A549 (cell line): ENCODE measurements around the gene BCL2. TPM values are rescaled to one million over a fixed set of nuclear protein-coding genes. Genes with fewer than 3 reads are reported as not detected.

Source experiments
- ATAC-seq, 2 experiments: fragments of 200-7000 bp in 1 of 2; fragments of >200 bp in 1 of 2; cut with Nextera tagmentation in 1 of 2; cut with Tn5 transposase in 1 of 2; 3 replicates each; pipeline versions ENCODE4 v1.8.0 to v1.9.1; 2018 to 2020; ENCODE audit warnings: mild to moderate bottlenecking in 1 of 2, moderate library complexity in 1 of 2
- CTCF ChIA-PET: fragments of 300-600 bp; sonication (Branson Sonifier 250); formaldehyde crosslinking; extraction: SDS; loops from one replicate; lab custom pipeline; 2021; ENCODE audit warnings: antibody characterized with exemption, inconsistent platforms; lab: Yijun Ruan, JAX
- POLR2A ChIA-PET: fragments of 350-600 bp; formaldehyde crosslinking; extraction: SDS; loops from one replicate; lab custom pipeline; 2021; ENCODE audit warnings: antibody characterized with exemption, inconsistent platforms; lab: Yijun Ruan, JAX
- DNase-seq, 2 experiments: peaks; one replicate each; pipeline versions ENCODE4 v3.0.0 to v3.0.0-alpha.2; 2011 to 2016; ENCODE audit warnings: low read depth in 1 of 2, low spot score in 1 of 2
- FAIRE-seq: peaks from 2 replicates; lab custom pipeline; 2011; peaks lifted over from hg19 to GRCh38; lab: Jason Lieb, UNC
- H3K27ac ChIP-seq, 2 experiments: fragments of >200 bp; sonication (Bioruptor Twin); formaldehyde crosslinking; 3 replicates each; pipeline ENCODE4 v1.5.1; 2016 to 2017
- H3K4me1 ChIP-seq: fragments of >200 bp; sonication (Bioruptor Twin); formaldehyde crosslinking; 3 replicates; pipeline ENCODE4 v1.6.1; 2016
- H3K4me2 ChIP-seq: fragments of >200 bp; sonication (Bioruptor Twin); formaldehyde crosslinking; 3 replicates; pipeline ENCODE4 v1.6.1; 2016
- H3K4me3 ChIP-seq: fragments of >200 bp; sonication (Bioruptor Twin); formaldehyde crosslinking; 3 replicates; pipeline ENCODE4 v1.5.1; 2016
- H3K9me3 ChIP-seq: fragments of >200 bp; sonication (Bioruptor Twin); formaldehyde crosslinking; 3 replicates; pipeline ENCODE4 v1.6.1; 2016
- ATOH8 ChIP-seq: fragments of 250-450 bp; sonication (Bioruptor Pico); IDR thresholded peaks from 2 replicates; pipeline ENCODE4 v1.5.0; 2020; ENCODE audit warnings: low read depth, mild to moderate bottlenecking, moderate library complexity
- CHD4 ChIP-seq: fragments of 200-600 bp; sonication (generic); IDR thresholded peaks from 2 replicates; pipeline ENCODE4 v1.6.1; 2016; ENCODE audit warnings: antibody characterized with exemption, mild to moderate bottlenecking, borderline replicate concordance
- CTCF ChIP-seq: fragments of >200 bp; sonication (Bioruptor Twin); formaldehyde crosslinking; IDR thresholded peaks from 3 replicates; pipeline ENCODE4 v1.5.1; 2016
- E2F6 ChIP-seq: IDR thresholded peaks from 2 replicates; pipeline ENCODE4 v1.6.1; 2012; ENCODE audit warnings: low read depth, borderline replicate concordance
- FOSL2 ChIP-seq, 2 experiments: fragments of 450-650 bp in 1 of 2; fragments of >200 bp in 1 of 2; sonication (Bioruptor Twin) in 1 of 2; formaldehyde crosslinking; IDR thresholded peaks; 2 replicates each; pipeline versions ENCODE4 v1.5.0 to v1.6.1; 2016 to 2020; ENCODE audit warnings: mild to moderate bottlenecking in 1 of 2, moderate library complexity in 1 of 2
- HDAC2 ChIP-seq: fragments of 200-600 bp; sonication (generic); IDR thresholded peaks from 2 replicates; pipeline ENCODE4 v1.6.1; 2016
- HEYL ChIP-seq: fragments of 250-450 bp; sonication (Bioruptor Pico); IDR thresholded peaks from 2 replicates; pipeline ENCODE4 v1.8.0; 2021; ENCODE audit warnings: mild to moderate bottlenecking, moderate library complexity
- HOXA7 ChIP-seq: fragments of 250-450 bp; sonication (Bioruptor Pico); IDR thresholded peaks from 2 replicates; pipeline ENCODE4 v1.5.0; 2020; ENCODE audit warnings: mild to moderate bottlenecking, moderate library complexity
- HOXB13 ChIP-seq: fragments of 250-450 bp; sonication (Bioruptor Pico); IDR thresholded peaks from 2 replicates; pipeline ENCODE4 v1.5.0; 2020; ENCODE audit warnings: low read depth, mild to moderate bottlenecking, moderate library complexity
- HOXB5 ChIP-seq: fragments of 250-450 bp; sonication (Bioruptor Pico); IDR thresholded peaks from 2 replicates; pipeline ENCODE4 v1.5.0; 2020; ENCODE audit warnings: mild to moderate bottlenecking, moderate library complexity
- KDM1A ChIP-seq: fragments of 200-600 bp; sonication (generic); IDR thresholded peaks from 2 replicates; pipeline ENCODE4 v1.6.1; 2016; ENCODE audit warnings: low read depth, mild to moderate bottlenecking
- KDM5A ChIP-seq: fragments of 200-600 bp; sonication (generic); IDR thresholded peaks from 2 replicates; pipeline ENCODE4 v1.6.1; 2016; ENCODE audit warnings: antibody characterized with exemption, mild to moderate bottlenecking
- MAFK ChIP-seq: fragments of 450-650 bp; IDR thresholded peaks from 2 replicates; pipeline ENCODE4 v1.6.1; 2014; ENCODE audit not compliant: partially characterized antibody
- NFE2L2 ChIP-seq: fragments of 150-350 bp; conservative IDR thresholded peaks from 2 replicates; pipeline ENCODE4 v1.6.1; 2014; ENCODE audit warnings: low read length
- NPAS2 ChIP-seq: fragments of 250-450 bp; sonication (Bioruptor Pico); IDR thresholded peaks from 2 replicates; pipeline ENCODE4 v1.8.0; 2022; ENCODE audit warnings: mild to moderate bottlenecking, moderate library complexity, borderline replicate concordance
- POLR2AphosphoS2 ChIP-seq: conservative IDR thresholded peaks from 2 replicates; pipeline ENCODE4 v1.6.1; 2012; ENCODE audit warnings: low read length, improper control_type of control experiment, inconsistent platforms
- RARB ChIP-seq: fragments of 250-450 bp; sonication (Bioruptor Pico); IDR thresholded peaks from 2 replicates; pipeline ENCODE4 v1.8.0; 2021; ENCODE audit warnings: mild to moderate bottlenecking, moderate library complexity
- REST ChIP-seq: fragments of 200-600 bp; sonication (generic); IDR thresholded peaks from 2 replicates; pipeline ENCODE4 v1.6.1; 2016; ENCODE audit warnings: antibody characterized with exemption, mild to moderate bottlenecking, moderate library complexity
- RFX5 ChIP-seq: fragments of 450-650 bp; IDR thresholded peaks from 2 replicates; pipeline ENCODE4 v1.7.1; 2014; ENCODE audit warnings: antibody characterized with exemption, mild to moderate bottlenecking, moderate library complexity
- ZC3H11A ChIP-seq: fragments of 450-650 bp; IDR thresholded peaks from 2 replicates; pipeline ENCODE4 v1.6.1; 2014; ENCODE audit warnings: antibody characterized with exemption, mild to moderate bottlenecking
- ZNF302 ChIP-seq: fragments of 250-450 bp; sonication (Bioruptor Pico); IDR thresholded peaks from 2 replicates; pipeline ENCODE4 v1.9.0; 2021; ENCODE audit warnings: inconsistent platforms, mild to moderate bottlenecking, moderate library complexity
- WGBS: methylation state at CpG from one replicate; pipeline ENCODE4 v1.1.6; 2017; ENCODE audit errors: missing lambda C conversion rate; 5-methylcytosine and 5-hydroxymethylcytosine counted together
- polyA plus RNA-seq, 4 experiments: library from polyadenylated mRNA; depleted of rRNA in 3 of 4; stranded (reverse); fragments of >200 nt; fragmentation: RNase III in 1 of 4; extraction: RNeasy Plus Mini Kit Qiagen cat#74134 plus additional on column Dnase treatment in 1 of 4; gene quantifications; 2 replicates in 3 of 4; 3 replicates in 1 of 4; pipeline ENCODE4 v1.2.3, GENCODE V29; 2011 to 2017

The BCL2 gene
- polyA plus RNA-seq, 2 of the 4 experiments (the other 2 are of a cell fraction) = 0.50 to 0.61 TPM

- 84% methylated on average over 4 of the region's 4 CpGs for WGBS
- no peak for TF ChIP-seq HOXB5 (CRISPR knock-in tag)
- no peak for TF ChIP-seq NPAS2
- no peak for TF ChIP-seq MAFK
- no peak for TF ChIP-seq HOXB13 (CRISPR knock-in tag)
- TF ChIP-seq ZNF302 = no peak
- no peak for TF ChIP-seq HEYL (CRISPR knock-in tag)
- no peak overlapping the region for H3K27ac ChIP-seq
- no peak for FAIRE-seq
- H3K4me1 ChIP-seq = no peaks in the 10 kb centered on the region
- H3K4me2 ChIP-seq = no peak overlapping the region
- H3K9me3 ChIP-seq = no peaks in the 10 kb centered on the region
- H3K4me3 ChIP-seq = no peak overlapping the region
- ChIA-PET POLR2A (no interaction called here), CTCF (no interaction called here)
- ATAC-seq = no peak
- DNase-seq = no peak
These were observed 72.1 kb downstream of the BCL2 start for GRCh38 chr18:63247506-63247905.

- ChIA-PET CTCF (no interaction called here), POLR2A (no interaction called here)
- WGBS = 60% methylated on average over 3 of the region's 3 CpGs
- no peaks in the 10 kb centered on the region for H3K4me1 ChIP-seq
- no peak for ATAC-seq
- DNase-seq = no peak
- no peak for TF ChIP-seq HOXB5 (CRISPR knock-in tag)
- no peak for TF ChIP-seq POLR2AphosphoS2
- TF ChIP-seq ZC3H11A = no peak
- no peak for TF ChIP-seq NFE2L2
- no peak for TF ChIP-seq NPAS2
- no peak for FAIRE-seq
- H3K27ac ChIP-seq = no peak overlapping the region
- no peaks in the 10 kb centered on the region for H3K9me3 ChIP-seq
- no peak overlapping the region for H3K4me3 ChIP-seq
- no peak overlapping the region for H3K4me2 ChIP-seq
These were observed 74.0 kb downstream of the BCL2 start for GRCh38 chr18:63245600-63245999.

GRCh38 chr18:63244607-63245006, 75.0 kb downstream of the BCL2 start:
- Histone ChIP-seq H3K4me1 (no peaks in the 10 kb centered on the region), H3K27ac (no peak overlapping the region), H3K4me3 (no peak overlapping the region), H3K9me3 (no peaks in the 10 kb centered on the region), H3K4me2 (no peak overlapping the region)
- CTCF ChIA-PET = no interaction called here
- no peak for FAIRE-seq
- no peak for ATAC-seq
- TF ChIP-seq E2F6 = no peak
- no peak for TF ChIP-seq RFX5
- no peak for TF ChIP-seq RARB (CRISPR knock-in tag)
- TF ChIP-seq CTCF = no peak
- TF ChIP-seq CHD4 = no peak
- no peak for TF ChIP-seq HDAC2
- no peak for TF ChIP-seq KDM5A
- TF ChIP-seq KDM1A = no peak
- TF ChIP-seq ATOH8 (CRISPR knock-in tag) = no peak
- TF ChIP-seq REST = no peak
- no peak for TF ChIP-seq FOSL2 (IDR thresholded peaks at IDR 0.05)
- TF ChIP-seq FOSL2 (CRISPR knock-in tag; IDR thresholded peaks at IDR 0.05) = no peak
- no peak for TF ChIP-seq HOXA7 (CRISPR knock-in tag)
- POLR2A ChIA-PET = no interaction called here
- DNase-seq = no peak
- WGBS = 62% methylated on average over 6 of the region's 6 CpGs
